Thyroid gland (tissue), 4 donors: ENCODE data around the gene HELT. TPM values are rescaled to one million over a fixed set of nuclear protein-coding genes. Genes with fewer than 3 reads are reported as not detected.
"Not testable (repeated sequence)": the region's sequence is repeated elsewhere in the genome, so short reads cannot be mapped to it uniquely, and the experiment has no call there.

Source experiments
- DNase-seq, 2 donors: peaks; one replicate each; pipeline ENCODE4 v3.0.0-alpha.2; 2019
- H3K27ac ChIP-seq, 3 donors: fragments of 200-600 bp; sonication (generic); 1 replicate in 2 of 3; 2 replicates in 1 of 3; pipeline ENCODE4 v1.5.1; 2016 to 2019; ENCODE audit warnings: mild to moderate bottlenecking in 1 of 3, moderate library complexity in 1 of 3
- H3K27me3 ChIP-seq: fragments of 200-600 bp; sonication (generic); one replicate; pipeline ENCODE4 v1.5.1; 2019
- H3K36me3 ChIP-seq, 2 donors: fragments of 200-600 bp; sonication (generic); one replicate each; pipeline ENCODE4 v1.5.1; 2016 to 2019
- H3K4me1 ChIP-seq, 2 donors: fragments of 200-600 bp; sonication (generic); one replicate each; pipeline ENCODE4 v1.5.1; 2017 to 2019
- H3K4me3 ChIP-seq, 3 donors: fragments of 200-600 bp; sonication (generic); replicated peaks in 1 of 3; 1 replicate in 2 of 3; 2 replicates in 1 of 3; pipeline ENCODE4 v1.5.1; 2016; ENCODE audit warnings: mild to moderate bottlenecking in 1 of 3
- H3K9me3 ChIP-seq: fragments of 200-600 bp; sonication (generic); one replicate; pipeline ENCODE4 v1.5.1; 2017
- POLR2A ChIP-seq, 2 donors: fragments of 450-650 bp; IDR thresholded peaks; one replicate each; pipeline ENCODE4 v1.6.1; 2017; ENCODE audit warnings: antibody characterized with exemption in 2 of 2, mild to moderate bottlenecking in 2 of 2, moderate library complexity in 1 of 2
- WGBS, 2 donors: methylation state at CpG; one replicate each; pipeline ENCODE4 v1.1.5; 2017; 5-methylcytosine and 5-hydroxymethylcytosine counted together
- intact Hi-C: fragments of 100-400 bp; cut with DNase I; formaldehyde crosslinking; loops from one replicate; pipeline ENCODE4 v1.15.1; 2023
- total RNA-seq, 4 donors: library from RNA; depleted of rRNA; stranded (reverse); fragments of >200 nt; gene quantifications; one replicate each; pipeline ENCODE4 v1.2.3, GENCODE V29; 2016
- TF ChIP-seq, protein P1 (sequence below), 6 experiments: fragments of 200-600 bp in 3 of 6; fragments of 450-650 bp in 3 of 6; sonication (generic) in 3 of 6; IDR thresholded peaks; one replicate each; pipeline ENCODE4 v1.5.1; 2016 to 2019; ENCODE audit warnings: antibody characterized with exemption in 6 of 6, mild to moderate bottlenecking in 2 of 6, inconsistent platforms in 1 of 6, moderate library complexity in 1 of 6

Gene HELT, protein sequence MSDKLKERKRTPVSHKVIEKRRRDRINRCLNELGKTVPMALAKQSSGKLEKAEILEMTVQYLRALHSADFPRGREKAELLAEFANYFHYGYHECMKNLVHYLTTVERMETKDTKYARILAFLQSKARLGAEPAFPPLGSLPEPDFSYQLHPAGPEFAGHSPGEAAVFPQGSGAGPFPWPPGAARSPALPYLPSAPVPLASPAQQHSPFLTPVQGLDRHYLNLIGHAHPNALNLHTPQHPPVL
- not detected for total RNA-seq

DNA sequence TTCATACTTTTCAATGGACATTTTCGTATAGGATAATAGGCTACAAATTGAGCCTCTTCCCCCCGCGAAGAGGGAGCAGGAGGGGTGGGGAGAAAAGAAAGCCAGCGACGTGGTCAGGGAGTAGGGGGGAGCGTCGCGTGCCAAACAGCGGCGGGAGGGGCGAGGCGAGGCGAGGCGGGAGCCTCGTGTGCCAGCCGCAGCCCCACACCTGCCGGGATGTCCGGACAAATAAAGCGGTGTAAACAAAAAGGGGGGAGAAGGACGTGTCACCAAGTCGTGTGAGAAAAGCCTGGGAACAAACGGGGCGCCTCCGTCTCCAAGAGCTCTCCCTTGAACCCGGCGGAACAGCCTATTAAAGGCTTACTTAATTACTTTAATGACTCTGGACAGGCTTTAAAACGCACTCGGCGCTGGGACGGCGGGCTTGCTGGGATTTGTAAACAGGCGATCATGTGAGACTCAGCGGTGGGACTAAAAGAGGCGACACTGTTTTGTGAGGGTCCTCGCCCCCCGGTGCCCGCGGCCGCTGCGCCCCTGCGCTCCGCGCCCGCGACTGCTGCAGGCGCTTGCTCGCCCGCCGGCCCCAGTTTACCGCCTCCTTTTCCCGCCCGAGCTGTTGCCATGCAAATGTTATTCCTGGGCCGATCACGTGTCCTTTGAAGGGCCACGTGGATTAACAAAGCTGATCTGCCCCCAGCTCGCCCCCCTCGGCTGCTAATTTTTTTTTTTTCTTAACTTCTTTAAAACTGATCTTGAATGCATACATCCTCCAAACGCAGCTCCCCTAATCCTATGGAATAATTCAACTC is at the start of gene HELT:
Gene HELT (plus strand): TSS at position 527 of the 809 bp plus-strand sequence. CDS start 439 bp downstream, outside the sequence.
- DNase-seq = no peak
- H3K4me3 ChIP-seq = no peak within 1 kb of the TSS
- TF ChIP-seq, protein P1, sequence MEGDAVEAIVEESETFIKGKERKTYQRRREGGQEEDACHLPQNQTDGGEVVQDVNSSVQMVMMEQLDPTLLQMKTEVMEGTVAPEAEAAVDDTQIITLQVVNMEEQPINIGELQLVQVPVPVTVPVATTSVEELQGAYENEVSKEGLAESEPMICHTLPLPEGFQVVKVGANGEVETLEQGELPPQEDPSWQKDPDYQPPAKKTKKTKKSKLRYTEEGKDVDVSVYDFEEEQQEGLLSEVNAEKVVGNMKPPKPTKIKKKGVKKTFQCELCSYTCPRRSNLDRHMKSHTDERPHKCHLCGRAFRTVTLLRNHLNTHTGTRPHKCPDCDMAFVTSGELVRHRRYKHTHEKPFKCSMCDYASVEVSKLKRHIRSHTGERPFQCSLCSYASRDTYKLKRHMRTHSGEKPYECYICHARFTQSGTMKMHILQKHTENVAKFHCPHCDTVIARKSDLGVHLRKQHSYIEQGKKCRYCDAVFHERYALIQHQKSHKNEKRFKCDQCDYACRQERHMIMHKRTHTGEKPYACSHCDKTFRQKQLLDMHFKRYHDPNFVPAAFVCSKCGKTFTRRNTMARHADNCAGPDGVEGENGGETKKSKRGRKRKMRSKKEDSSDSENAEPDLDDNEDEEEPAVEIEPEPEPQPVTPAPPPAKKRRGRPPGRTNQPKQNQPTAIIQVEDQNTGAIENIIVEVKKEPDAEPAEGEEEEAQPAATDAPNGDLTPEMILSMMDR (IDR thresholded peaks at IDR 0.05) = no peak
- no peak for TF ChIP-seq POLR2A (IDR thresholded peaks at IDR 0.05)
- H3K9me3 ChIP-seq = no peaks in the 10 kb centered on the region
- intact Hi-C loops = no loop called here
- WGBS, 2 donors = 3 to 4% methylated on average over 51 to 58 of the region's 58 CpGs
- H3K27me3 ChIP-seq = peaks cover 20% of the 10 kb centered on the region
- peaks cover 17 to 61% of the 10 kb centered on the region in 2 donors for H3K4me1 ChIP-seq
- H3K36me3 ChIP-seq = no peaks in the 10 kb centered on the region
- no peak within 1 kb of the TSS for H3K27ac ChIP-seq

- intact Hi-C loops = no loop called here
- no peaks in the 10 kb centered on the region for H3K36me3 ChIP-seq
- DNase-seq = peak; percentile 88 to 90
- 37 to 80% methylated on average over 2 to 3 of the region's 5 CpGs for WGBS, 2 donors
- no peaks in the 10 kb centered on the region for H3K27me3 ChIP-seq
- no peak overlapping the region for H3K4me3 ChIP-seq
- TF ChIP-seq, protein P1 (IDR thresholded peaks at IDR 0.05) = no peak
- no peak for TF ChIP-seq POLR2A (IDR thresholded peaks at IDR 0.05)
- no peaks in the 10 kb centered on the region for H3K9me3 ChIP-seq
- no peak overlapping the region for H3K27ac ChIP-seq
- peaks cover 9 to 11% of the 10 kb centered on the region in 2 donors for H3K4me1 ChIP-seq
Measured at GRCh38 chr4:184968784-184969201, 49.5 kb upstream of the HELT start.

- 94 to 98% methylated on average over 5 of the region's 5 CpGs for WGBS, 2 donors
- Histone ChIP-seq H3K4me1 (peaks cover 9 to 11% of the 10 kb centered on the region in 2 donors), H3K27ac (no peak overlapping the region), H3K27me3 (no peaks in the 10 kb centered on the region), H3K4me3 (no peak overlapping the region), H3K36me3 (no peaks in the 10 kb centered on the region), H3K9me3 (no peaks in the 10 kb centered on the region)
- TF ChIP-seq, protein P1 (IDR thresholded peaks at IDR 0.05) = no peak
- no peak for TF ChIP-seq POLR2A (IDR thresholded peaks at IDR 0.05)
- intact Hi-C loops = no loop called here
- DNase-seq = no peak
Measured at GRCh38 chr4:184969610-184970009, 48.7 kb upstream of the HELT start.

DNA sequence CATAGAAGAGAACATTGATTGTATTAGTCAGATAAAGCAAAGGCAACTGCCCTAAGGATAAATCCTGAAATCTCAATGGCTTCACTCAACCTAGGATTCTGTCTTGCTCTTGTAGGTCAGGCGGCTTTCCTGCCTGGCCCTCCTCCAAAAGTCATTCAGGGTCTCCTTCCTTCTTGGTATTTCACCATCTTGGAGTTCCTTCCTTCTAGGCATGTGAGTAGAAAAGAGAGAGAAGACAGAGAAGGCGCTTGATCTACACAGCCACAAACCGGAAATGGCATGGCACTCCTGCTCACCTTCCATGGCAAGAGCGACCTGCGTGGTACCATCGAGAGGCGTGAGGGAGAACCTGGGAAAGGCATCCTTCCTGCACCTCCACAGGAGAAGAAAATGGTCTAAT is 45.3 kb upstream of the HELT start:
- Histone ChIP-seq H3K27ac (no peak overlapping the region), H3K4me3 (no peak overlapping the region), H3K36me3 (no peaks in the 10 kb centered on the region), H3K9me3 (no peaks in the 10 kb centered on the region), H3K4me1 (peaks cover 9 to 11% of the 10 kb centered on the region in 2 donors), H3K27me3 (no peaks in the 10 kb centered on the region)
- TF ChIP-seq, protein P1 (IDR thresholded peaks at IDR 0.05) = no peak
- TF ChIP-seq POLR2A (IDR thresholded peaks at IDR 0.05) = no peak
- 85 to 93% methylated on average over 7 of the region's 7 CpGs for WGBS, 2 donors
- intact Hi-C loops = no loop called here
- DNase-seq = no peak

GRCh38 chr4:184976348-184976747 is 41.9 kb upstream of the HELT start:
- H3K27ac ChIP-seq, H3K4me3 ChIP-seq, H3K9me3 ChIP-seq, H3K4me1 ChIP-seq, H3K36me3 ChIP-seq, intact Hi-C loops, DNase-seq, H3K27me3 ChIP-seq: not testable (repeated sequence)
- 94 to 97% methylated on average over 2 of the region's 2 CpGs for WGBS, 2 donors
